HG02610 (cell line): ENCODE results near the gene PEMT.
"Not testable (repeated sequence)": the region's sequence is repeated elsewhere in the genome, so short reads cannot be mapped to it uniquely, and the experiment has no call there.

Source experiments
- ATAC-seq: cut with Tn5 transposase; IDR thresholded peaks from one replicate; pipeline ENCODE4 v1.9.1; 2021; ENCODE audit warnings: mild to moderate bottlenecking, moderate library complexity; ENCODE audit not compliant: unreplicated experiment

PEMT gene

DNA sequence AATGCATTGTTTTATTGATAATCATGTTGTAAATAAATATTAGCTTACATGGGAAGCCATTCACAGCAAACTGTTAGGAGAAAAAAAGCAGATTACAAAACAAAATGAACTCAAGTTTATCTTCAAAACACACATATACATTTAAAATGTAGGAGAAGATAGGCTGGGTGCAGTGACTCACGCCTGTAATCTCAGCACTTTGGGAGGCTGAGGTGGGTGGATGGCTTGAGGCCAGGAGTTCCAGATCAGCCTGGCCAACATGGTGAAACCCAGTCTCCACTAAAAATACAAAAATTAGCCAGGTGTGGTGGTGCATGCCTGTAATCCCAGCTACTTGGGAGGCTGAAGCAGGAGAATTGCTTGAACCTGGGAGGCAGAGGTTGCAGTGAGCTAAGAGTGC, 125.6 kb downstream of the PEMT start:
- not testable (repeated sequence) for ATAC-seq

DNA sequence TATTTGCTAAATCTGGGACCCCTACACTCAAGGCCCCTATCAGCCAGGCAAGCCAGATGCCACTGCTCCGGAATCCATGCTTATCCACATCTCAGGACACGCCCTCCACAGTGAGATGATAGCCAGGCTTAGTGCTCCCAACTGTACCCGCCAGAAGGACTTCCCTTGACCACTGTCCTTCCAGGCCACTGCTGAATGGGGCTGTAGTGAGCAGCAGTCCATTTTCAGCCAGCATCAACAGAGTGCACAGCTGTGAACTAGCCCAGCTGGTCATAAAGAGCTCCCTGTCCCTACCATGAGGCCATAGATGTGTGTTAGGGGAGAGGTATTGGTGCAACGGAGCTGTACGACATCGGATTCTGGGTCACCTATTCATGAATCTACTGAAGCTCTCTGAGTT, 127.7 kb downstream of the PEMT start:
- ATAC-seq, result no peak

DNA sequence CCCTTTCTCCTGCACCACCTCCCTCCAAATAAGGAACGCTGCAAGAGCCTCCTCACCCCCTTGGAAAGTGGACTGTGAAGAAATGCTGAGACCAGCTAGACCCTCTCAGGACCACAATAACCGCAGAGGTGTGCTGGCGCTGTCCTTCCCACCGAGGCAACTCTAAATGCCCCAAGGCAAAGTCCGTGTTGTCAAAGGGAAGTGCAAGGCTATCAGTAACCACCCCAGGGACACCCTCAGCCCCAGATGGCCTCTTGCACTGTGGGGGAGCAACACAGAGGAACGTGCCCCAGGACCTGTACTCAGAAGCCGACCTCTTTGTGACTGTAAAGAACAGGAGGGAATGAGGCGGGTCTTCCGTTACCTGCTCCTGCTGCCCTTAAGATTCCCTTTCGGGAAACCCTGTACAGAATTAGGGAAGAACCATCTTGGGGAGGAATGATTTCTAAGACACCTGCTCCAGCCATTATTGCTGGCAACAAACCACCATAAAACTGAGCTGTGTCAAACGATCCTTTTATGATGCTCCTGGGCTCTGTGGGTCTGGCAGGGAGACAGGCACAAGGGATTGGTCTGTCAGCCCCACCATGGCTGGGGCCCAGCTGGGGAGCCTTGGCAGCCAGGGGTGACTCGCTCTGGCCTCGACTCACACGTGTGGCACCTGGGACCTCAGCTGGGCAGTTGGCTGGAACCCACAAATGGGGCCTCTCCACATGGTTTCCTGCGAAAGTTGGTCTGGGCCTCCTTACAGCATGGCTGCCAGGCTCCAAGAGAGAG, 129.3 kb downstream of the PEMT start:
- ATAC-seq, result no peak

DNA sequence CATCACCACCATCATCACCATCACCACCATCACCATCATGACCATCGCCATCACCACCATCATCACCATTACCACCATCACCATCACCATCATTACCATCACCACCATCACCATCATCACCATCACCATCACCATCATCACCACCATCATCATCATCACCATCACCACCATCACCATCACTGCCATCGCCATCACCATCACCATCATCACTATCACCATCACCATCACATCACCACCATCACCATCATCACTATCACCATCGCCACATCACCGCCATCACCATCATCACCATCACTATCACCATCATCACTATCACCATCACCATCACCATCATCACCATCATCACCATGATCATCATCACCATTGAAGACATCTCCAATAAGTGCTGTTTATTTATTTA, 131.5 kb downstream of the PEMT start:
- no peak for ATAC-seq

DNA sequence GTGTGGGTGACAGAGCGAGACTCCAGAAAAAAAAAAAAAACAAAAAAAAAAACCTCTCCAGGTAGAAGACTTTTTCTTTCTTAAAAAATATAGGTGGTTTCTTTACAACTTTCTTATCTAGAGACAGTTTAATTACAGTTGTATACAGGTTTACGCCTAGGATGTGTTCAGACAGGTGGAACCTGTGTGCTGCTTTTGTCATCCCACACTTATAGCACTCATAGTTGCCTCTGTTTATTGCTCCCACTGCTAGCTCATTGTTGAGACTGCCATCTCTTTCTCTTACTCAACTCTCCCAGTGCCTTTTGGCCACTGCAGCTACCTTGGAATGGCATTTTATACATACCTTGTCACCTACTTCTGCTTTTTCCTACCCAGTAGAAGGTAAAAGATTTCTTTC, 133.8 kb downstream of the PEMT start:
- ATAC-seq, result no peak

DNA sequence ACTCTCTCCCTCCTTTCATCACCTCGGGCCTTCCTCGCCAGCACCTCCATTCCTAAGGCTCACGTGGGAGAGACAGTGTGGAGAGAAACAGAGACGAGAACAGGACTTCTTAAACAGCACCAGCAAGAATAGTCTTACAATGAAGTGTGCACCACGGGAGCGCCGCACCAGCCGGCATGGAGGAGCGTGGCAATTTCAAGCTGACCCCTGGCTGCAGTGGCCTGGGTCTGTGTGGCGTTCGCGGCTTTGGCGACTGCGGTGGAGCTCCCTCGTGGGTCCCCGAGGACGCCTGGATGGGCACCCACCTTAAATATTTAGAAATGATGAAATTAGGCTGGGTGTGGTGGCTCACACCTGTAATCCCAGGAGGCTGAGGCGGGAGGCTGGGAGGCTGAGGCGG, 135.3 kb downstream of the PEMT start:
- no peak for ATAC-seq
